SK-N-MC (cell line): ENCODE measurements around the gene SLC30A7.

Experiments used
- EZH2 ChIP-seq: fragments of 200-600 bp; sonication (generic); IDR thresholded peaks from one replicate; pipeline ENCODE4 v1.6.1; 2017; ENCODE audit warnings: antibody characterized with exemption
- FOXP2 ChIP-seq: optimal IDR thresholded peaks from 2 replicates; pipeline ENCODE3; 2011; ENCODE audit warnings: mild to moderate bottlenecking, moderate library complexity; ENCODE audit not compliant: insufficient read depth; ENCODE audit errors: extremely low read length, control extremely low read depth

- TF ChIP-seq FOXP2 (no peak), EZH2 (no peak)
Observed at GRCh38 chr1:100905181-100905580, 9.3 kb downstream of the SLC30A7 start.
